ENCODE data around the gene RAPGEF6. TPM values are rescaled to one million over a fixed set of nuclear protein-coding genes. Genes with fewer than 3 reads are reported as not detected.

The RAPGEF6 gene
- total and polyA plus RNA-seq, 2 of the 4 experiments (the other 2 are of a cell fraction), result 5.8 to 18.8 TPM

GRCh38 chr5:131563434-131564228, 71.4 kb downstream of the RAPGEF6 start:
- H4K8ac ChIP-seq (ENCODE audit: low read depth in 2 of 2, low read length in 2 of 2), result no peak overlapping the region
- H2BK15ac ChIP-seq (ENCODE audit: low read depth, low read length), result no peak overlapping the region
- H3K9me1 ChIP-seq (ENCODE audit: insufficient read depth, low read length), result peaks cover 6% of the 10 kb centered on the region; the same call in 1 of the 2 replicates
- H2BK5ac ChIP-seq (ENCODE audit: low read depth, low read length, poor library complexity, severe bottlenecking), result no peak overlapping the region
- no peak overlapping the region for H3K4ac ChIP-seq (ENCODE audit: low read depth, low read length)
- H4K5ac ChIP-seq (ENCODE audit: low read depth, low read length), result no peak overlapping the region
- intact Hi-C loops (cut with micrococcal nuclease), result no loop called here
- H2BK20ac ChIP-seq (ENCODE audit: low read depth, low read length), result no peak overlapping the region
- H3K27me3 ChIP-seq (ENCODE audit: control insufficient read depth, insufficient read depth, low read length), result no peaks in the 10 kb centered on the region
- H2AFZ ChIP-seq (replicated peaks; ENCODE audit: low read length, poor library complexity), result no peak overlapping the region
- no TSS peak for BruUV-seq (replicated peaks)
- no peak for ATAC-seq (ENCODE audit: low read depth)
- no peak overlapping the region for H3K23ac ChIP-seq (ENCODE audit: low read depth, low read length)
- H3K27ac ChIP-seq (ENCODE audit: insufficient read depth, low read length), result no peak overlapping the region
- no peak overlapping the region for H3K56ac ChIP-seq (ENCODE audit: extremely low read depth, insufficient read depth, low read length)
- H2AK5ac ChIP-seq (ENCODE audit: low read depth, low read length), result no peak overlapping the region
- no peak overlapping the region for H3K18ac ChIP-seq (ENCODE audit: low read depth, low read length)
- H3K4me1 ChIP-seq (ENCODE audit: control insufficient read depth, insufficient read depth, low read length), result no peaks in the 10 kb centered on the region
- POLR2A ChIA-PET (ENCODE audit: unreplicated experiment), result no interaction called here
- WGBS, 2 experiments (ENCODE audit: extremely low coverage in 2 of 2, insufficient read length in 1 of 2), result 71% methylated on average over 2 of the region's 8 CpGs; no CpG with 5 or more reads in 1 of the 2 experiments
- H3K36me3 ChIP-seq (ENCODE audit: control insufficient read depth, insufficient read depth, low read length), result peaks cover 6% of the 10 kb centered on the region
- H2BK120ac ChIP-seq (ENCODE audit: low read depth, low read length), result no peak overlapping the region
- peaks cover 12 to 22% of the 10 kb centered on the region in 2 experiments for H3K79me1 ChIP-seq (ENCODE audit: low read depth in 1 of 2, low read length in 2 of 2)
- H3K14ac ChIP-seq (replicated peaks; ENCODE audit: low read depth, low read length), result no peak overlapping the region
- H4K20me1 ChIP-seq (ENCODE audit: insufficient read depth, low read length), result no peaks in the 10 kb centered on the region
- no peak overlapping the region for H3K4me2 ChIP-seq (ENCODE audit: low read depth, low read length)
- DNase-seq, result no peak
- no peaks in the 10 kb centered on the region for H3K9me3 ChIP-seq (ENCODE audit: control insufficient read depth, insufficient read depth, low read length)
- dilution Hi-C loops (cut with HindIII; ENCODE audit: low sequenced_read_pairs, unreplicated experiment), result no loop called here
- in situ Hi-C loops (cut with MboI; ENCODE audit: low sequenced_read_pairs), result no loop called here
- H3K9ac ChIP-seq (ENCODE audit: low read depth, low read length), result no peak overlapping the region
- CTCF ChIA-PET, result interaction anchor here (0.7 kb wide), 1 partner anchor 26 kb away, joined by 3 read pairs; no protein-coding TSS in a partner anchor
- TF ChIP-seq RAD21 (IDR thresholded peaks at IDR 0.05; ENCODE audit: low read length), result no peak
- no peak for TF ChIP-seq RFX5 (IDR thresholded peaks at IDR 0.05; ENCODE audit: low read depth, low read length)
- H4K91ac ChIP-seq (ENCODE audit: insufficient read depth, low read depth, low read length), result no peak overlapping the region
- no peak overlapping the region for H2AK9ac ChIP-seq (replicated peaks; ENCODE audit: low read depth, low read length, poor library complexity)
- no peak overlapping the region for H3K4me3 ChIP-seq (ENCODE audit: insufficient read depth, low read depth, low read length)

All from IMR-90 (cell line).